Measurements from ENCODE around the gene CRELD2.
A peak's percentile ranks its signal among the peaks of the same experiment; 100 is the strongest.

Gene CRELD2

DNA sequence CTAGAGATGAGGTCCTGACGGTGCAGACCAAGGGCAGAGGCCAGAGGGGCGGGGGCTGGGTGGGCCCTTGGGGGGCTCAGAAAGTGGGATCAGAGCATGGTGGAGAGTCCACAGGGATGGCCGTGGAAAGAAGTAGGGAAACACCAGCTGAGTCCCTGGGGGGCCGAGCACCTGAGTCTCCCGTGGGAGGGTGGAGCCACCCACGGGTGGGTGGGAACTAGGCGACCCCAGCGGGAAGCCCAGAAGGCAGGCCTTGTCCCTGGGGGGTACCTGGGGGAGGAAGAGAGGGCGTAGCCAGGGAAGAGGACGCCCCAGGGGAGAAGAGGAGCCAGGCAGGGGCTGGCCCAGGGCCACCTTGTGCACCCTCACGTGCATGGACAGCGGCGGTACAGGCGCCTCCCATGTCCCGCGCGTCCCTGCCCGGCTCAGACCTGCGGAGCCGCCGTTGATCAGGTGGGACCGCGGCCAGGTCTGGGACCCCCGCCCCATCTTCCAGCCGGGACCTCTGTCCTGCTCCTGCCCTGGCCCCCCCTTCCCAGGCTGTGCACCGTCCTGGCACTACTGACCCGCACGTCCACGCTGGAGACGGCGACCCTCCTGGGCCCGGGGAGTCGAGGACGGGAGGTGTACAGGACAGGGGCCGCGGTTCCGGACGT, 10.2 kb downstream of the CRELD2 start:
- Histone ChIP-seq H3K4me3 (no peak overlapping the region), H3K27ac (no peak overlapping the region), H3K9me3 (ENCODE audit: low read depth, low read length) (no peaks in the 10 kb centered on the region), H3K36me3 (ENCODE audit: insufficient read depth, low read length) (no peaks in the 10 kb centered on the region), H3K9ac (ENCODE audit: insufficient read length) (no peak overlapping the region)
- no peak for DNase-seq (ENCODE audit: low read depth, low spot score)
- no peak for TF ChIP-seq FOXP2 (optimal IDR thresholded peaks at IDR 0.05; ENCODE audit: control extremely low read depth, extremely low read length, insufficient read depth)
- no peak for TF ChIP-seq EZH2 (IDR thresholded peaks at IDR 0.05)
- TF ChIP-seq POLR2AphosphoS5 (IDR thresholded peaks at IDR 0.05; ENCODE audit: borderline replicate concordance, low read depth, low read length), result no peak

DNA sequence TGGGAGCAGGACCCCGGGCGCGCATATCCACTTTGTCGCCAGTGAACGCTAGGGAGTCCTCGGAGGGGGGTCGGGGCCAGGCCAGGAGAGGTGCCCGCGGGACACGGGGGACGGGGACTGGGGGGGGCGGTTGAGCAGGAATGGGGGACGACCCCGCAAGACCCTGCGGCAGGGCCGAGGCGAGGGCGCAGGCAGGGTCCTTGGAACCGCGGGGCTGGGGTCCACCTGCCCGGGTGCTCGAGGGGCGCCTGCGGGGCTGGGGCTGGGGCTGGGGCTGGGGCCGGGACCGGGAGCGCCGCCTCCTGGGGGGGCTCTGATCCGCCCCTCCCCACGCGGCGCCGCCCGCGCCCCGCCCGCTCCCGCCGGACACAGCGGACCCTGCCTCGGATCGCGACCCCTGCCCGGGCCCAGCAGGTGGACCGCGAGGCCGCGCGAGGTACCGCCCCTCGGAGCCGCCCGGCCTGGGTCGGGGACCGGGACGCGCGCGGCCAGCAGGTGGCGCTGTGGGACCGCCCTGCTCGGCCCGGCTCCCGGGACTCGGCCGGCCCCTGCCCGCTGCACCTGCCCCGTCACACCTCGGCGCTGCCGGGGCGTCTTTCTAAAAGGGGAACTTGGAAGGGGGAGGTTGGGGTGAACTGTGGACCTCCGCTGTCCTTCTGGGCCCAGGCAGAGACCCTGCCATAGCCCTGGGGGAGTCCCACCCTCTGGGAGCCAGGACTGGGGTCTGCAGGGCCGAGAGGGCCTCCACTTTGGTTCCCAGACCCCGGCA, 11.0 kb downstream of the CRELD2 start:
- Histone ChIP-seq H3K36me3 (ENCODE audit: insufficient read depth, low read length) (no peaks in the 10 kb centered on the region), H3K27ac (no peak overlapping the region), H3K9ac (ENCODE audit: insufficient read length) (no peak overlapping the region), H3K4me3 (peak overlapping the region; percentile 33; the same call in 1 of the 2 replicates), H3K9me3 (ENCODE audit: low read depth, low read length) (no peaks in the 10 kb centered on the region)
- DNase-seq (ENCODE audit: low read depth, low spot score), result no peak
- TF ChIP-seq EZH2 (IDR thresholded peaks at IDR 0.05) (no peak), POLR2AphosphoS5 (IDR thresholded peaks at IDR 0.05; ENCODE audit: borderline replicate concordance, low read depth, low read length) (no peak), FOXP2 (optimal IDR thresholded peaks at IDR 0.05; ENCODE audit: control extremely low read depth, extremely low read length, insufficient read depth) (no peak)

DNA sequence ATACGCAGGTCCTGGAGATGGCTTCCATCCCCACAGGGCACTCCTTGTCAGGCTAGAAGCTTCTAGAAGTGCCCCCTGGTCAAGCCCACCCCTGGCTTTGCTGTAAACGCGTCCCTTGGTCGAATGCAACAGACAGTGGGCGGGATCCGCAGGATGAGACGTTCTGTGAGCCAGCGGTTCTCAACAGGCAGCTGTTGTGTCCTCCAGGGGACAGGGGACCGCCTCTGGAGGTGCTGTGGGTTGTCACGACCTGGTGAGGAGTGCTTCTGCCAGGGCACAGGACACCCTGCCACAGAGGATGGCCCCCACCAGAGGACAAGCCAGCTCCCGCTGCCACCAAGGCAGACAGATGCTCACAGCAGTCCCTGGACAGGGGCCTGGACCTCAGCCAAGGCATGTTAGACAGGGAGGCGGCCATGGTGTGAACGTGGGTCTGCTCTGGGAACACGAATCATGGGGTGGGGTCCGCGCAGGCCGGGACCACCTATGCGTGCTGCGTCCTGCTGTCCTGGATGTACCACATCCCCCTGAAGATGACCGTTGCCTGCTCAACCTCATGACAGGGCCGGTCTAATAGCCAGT, 11.7 kb downstream of the CRELD2 start:
- TF ChIP-seq FOXP2 (optimal IDR thresholded peaks at IDR 0.05; ENCODE audit: control extremely low read depth, extremely low read length, insufficient read depth) (no peak), POLR2AphosphoS5 (IDR thresholded peaks at IDR 0.05; ENCODE audit: borderline replicate concordance, low read depth, low read length) (no peak), EZH2 (IDR thresholded peaks at IDR 0.05) (no peak)
- H3K4me3 ChIP-seq, result no peak overlapping the region

DNA sequence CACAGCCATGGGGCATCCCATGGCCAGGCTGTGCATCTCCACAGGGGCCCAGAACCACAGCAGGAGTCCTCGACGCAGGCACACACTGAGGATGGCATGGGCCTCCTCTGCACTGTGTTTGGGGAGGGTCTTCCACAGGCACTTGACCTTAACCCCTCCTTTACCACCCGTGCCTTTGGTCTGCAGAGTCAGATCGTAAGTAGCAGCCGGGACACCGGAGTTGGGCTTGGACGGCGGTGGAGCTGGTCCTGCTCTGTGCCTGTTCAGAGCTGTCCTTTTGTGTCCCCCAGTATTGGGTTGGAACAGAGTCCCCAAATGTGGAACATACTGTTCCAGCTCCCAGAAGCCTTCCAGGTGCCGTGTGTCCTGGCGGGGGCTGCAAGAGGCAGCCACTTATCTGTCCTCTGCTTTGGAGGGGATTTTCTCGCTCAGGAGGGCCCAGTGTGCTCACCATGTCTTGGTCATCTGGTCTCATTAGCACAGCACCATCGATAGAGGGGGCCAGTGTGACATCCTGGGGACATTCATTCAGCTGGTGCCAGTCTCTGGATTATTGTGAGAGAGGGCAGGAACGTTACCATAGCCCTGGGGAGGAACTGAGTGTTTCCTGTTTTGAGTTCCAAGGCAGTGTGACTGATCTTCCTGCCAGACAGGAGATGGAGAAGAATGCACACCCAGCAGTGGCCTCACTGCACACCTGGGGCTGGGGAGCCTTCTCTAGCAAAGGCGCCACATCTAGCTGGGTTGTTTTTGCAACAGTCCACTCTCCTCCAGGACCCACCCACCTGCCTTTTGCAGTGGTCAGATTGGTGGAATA, 12.4 kb downstream of the CRELD2 start:
- Histone ChIP-seq H3K36me3 (ENCODE audit: insufficient read depth, low read length) (no peaks in the 10 kb centered on the region), H3K9me3 (ENCODE audit: low read depth, low read length) (no peaks in the 10 kb centered on the region), H3K27ac (no peak overlapping the region), H3K9ac (ENCODE audit: insufficient read length) (no peak overlapping the region), H3K4me3 (no peak overlapping the region)
- TF ChIP-seq POLR2AphosphoS5 (IDR thresholded peaks at IDR 0.05; ENCODE audit: borderline replicate concordance, low read depth, low read length), result no peak
- no peak for TF ChIP-seq EZH2 (IDR thresholded peaks at IDR 0.05)
- TF ChIP-seq FOXP2 (optimal IDR thresholded peaks at IDR 0.05; ENCODE audit: control extremely low read depth, extremely low read length, insufficient read depth), result no peak
- DNase-seq (ENCODE audit: low read depth, low spot score), result peak; percentile 56

More for the DNA sequence above, 11.7 kb downstream of the CRELD2 start:
- Histone ChIP-seq H3K9ac (ENCODE audit: insufficient read length) (no peak overlapping the region), H3K27ac (no peak overlapping the region), H3K36me3 (ENCODE audit: insufficient read depth, low read length) (no peaks in the 10 kb centered on the region), H3K9me3 (ENCODE audit: low read depth, low read length) (no peaks in the 10 kb centered on the region)
- no peak for DNase-seq (ENCODE audit: low read depth, low spot score)

DNA sequence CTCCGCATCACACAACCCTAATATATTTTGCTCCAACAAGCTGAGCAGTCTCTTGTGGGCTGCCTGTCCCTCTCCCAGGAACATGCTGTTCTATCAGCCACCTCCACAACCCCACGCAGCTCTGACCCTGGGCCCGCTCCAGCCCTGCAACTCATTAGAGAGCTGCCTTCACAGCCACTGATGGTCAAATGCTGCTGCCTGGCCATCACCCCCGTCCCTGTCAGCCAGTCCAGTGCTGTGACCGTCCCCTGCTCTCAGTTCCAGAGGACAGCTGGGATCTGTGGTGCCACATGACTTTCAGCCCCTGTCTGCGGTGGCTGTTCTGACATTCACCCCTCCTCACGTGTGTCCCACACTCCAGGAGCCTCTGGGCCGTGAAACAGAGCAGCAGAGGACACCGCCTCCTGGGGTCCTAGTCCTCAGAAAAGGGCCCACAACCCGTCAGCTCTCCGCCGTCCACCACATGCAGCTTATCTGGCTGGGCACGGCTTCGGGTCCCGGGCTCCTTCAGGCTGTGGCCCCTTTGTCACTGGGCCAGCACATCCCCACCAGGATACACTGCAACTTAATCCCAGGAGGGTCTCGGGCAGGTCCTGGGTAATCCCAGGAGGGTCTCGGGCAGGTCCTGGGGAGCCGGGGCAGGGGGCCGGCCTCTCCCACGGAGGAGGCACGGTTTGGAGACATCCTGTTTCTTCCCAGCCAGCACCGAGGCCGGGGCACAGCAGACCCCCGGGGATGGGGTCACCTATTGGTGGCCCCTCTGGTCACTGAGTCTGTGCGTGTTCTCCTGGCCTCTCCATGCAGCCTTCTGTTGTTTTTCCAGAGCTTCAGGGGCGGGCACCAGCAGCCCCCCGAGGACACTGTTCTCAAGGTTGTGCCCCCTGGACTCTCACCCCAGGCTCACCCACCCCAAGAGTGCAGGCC, 15.1 kb downstream of the CRELD2 start:
- H3K27ac ChIP-seq, result no peak overlapping the region
- DNase-seq (ENCODE audit: low read depth, low spot score), result no peak
- H3K4me3 ChIP-seq, result no peak overlapping the region
- no peak overlapping the region for H3K9ac ChIP-seq (ENCODE audit: insufficient read length)
- TF ChIP-seq EZH2 (IDR thresholded peaks at IDR 0.05) (no peak), FOXP2 (optimal IDR thresholded peaks at IDR 0.05; ENCODE audit: control extremely low read depth, extremely low read length, insufficient read depth) (no peak), POLR2AphosphoS5 (IDR thresholded peaks at IDR 0.05; ENCODE audit: borderline replicate concordance, low read depth, low read length) (no peak)
- no peaks in the 10 kb centered on the region for H3K9me3 ChIP-seq (ENCODE audit: low read depth, low read length)
- H3K36me3 ChIP-seq (ENCODE audit: insufficient read depth, low read length), result no peaks in the 10 kb centered on the region

DNA sequence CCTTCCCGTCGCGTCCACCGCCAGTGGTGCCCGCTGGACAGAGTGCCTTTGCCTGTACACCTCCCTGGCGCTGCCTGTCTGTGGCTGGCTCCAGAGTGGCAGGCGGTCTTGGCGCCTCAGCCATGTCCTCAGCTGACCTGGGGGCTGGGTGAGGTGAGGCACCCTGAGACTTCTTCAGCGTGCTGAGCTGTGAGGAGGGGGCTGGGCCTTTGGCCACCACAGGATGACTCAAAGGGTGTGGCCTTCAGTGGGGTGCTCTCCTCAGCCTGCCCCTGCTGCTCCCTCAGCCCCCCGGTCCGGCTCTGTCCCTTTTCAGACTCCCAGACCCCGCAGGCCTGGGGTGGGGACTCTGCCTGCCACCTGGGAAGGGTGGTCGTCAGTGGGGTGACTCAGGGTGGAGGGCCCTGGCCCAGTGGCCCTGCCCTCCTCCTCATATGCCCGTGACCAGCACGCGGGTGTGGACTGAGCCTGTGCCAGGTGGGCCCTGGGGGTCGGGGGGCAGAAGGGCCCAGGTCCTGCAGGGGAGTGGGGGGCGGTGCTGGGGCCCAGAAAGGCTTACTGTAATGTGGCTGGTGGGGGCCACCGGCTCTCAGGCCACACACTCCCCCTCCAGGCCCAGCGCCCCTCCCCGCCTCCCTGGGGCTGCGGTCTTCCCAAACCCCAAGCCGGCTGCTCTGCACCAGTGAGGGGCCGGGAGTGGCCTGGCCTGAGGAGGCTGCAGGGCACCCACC, 15.9 kb downstream of the CRELD2 start:
- Histone ChIP-seq H3K9ac (ENCODE audit: insufficient read length) (peak overlapping the region; percentile 71), H3K36me3 (ENCODE audit: insufficient read depth, low read length) (no peaks in the 10 kb centered on the region), H3K9me3 (ENCODE audit: low read depth, low read length) (no peaks in the 10 kb centered on the region), H3K27ac (0 out of 2 replicates have a peak overlapping the region, but pooled peaks have one; percentile 25), H3K4me3 (peak overlapping the region; percentile 75)
- DNase-seq (ENCODE audit: low read depth, low spot score), result no peak
- TF ChIP-seq EZH2 (IDR thresholded peaks at IDR 0.05) (no peak), POLR2AphosphoS5 (IDR thresholded peaks at IDR 0.05; ENCODE audit: borderline replicate concordance, low read depth, low read length) (no peak), FOXP2 (optimal IDR thresholded peaks at IDR 0.05; ENCODE audit: control extremely low read depth, extremely low read length, insufficient read depth) (no peak)

Data from SK-N-MC (cell line).